A549 (cell line): ENCODE results near the gene ZNF790. TPM values are rescaled to one million over a fixed set of nuclear protein-coding genes. Genes with fewer than 3 reads are reported as not detected.

Experiments used
- polyA plus RNA-seq, 4 experiments: library from polyadenylated mRNA; depleted of rRNA in 3 of 4; stranded (reverse); fragments of >200 nt; fragmentation: RNase III in 1 of 4; extraction: RNeasy Plus Mini Kit Qiagen cat#74134 plus additional on column Dnase treatment in 1 of 4; gene quantifications; 2 replicates in 3 of 4; 3 replicates in 1 of 4; pipeline ENCODE4 v1.2.3, GENCODE V29; 2011 to 2017
- small RNA-seq, 6 experiments: library from RNA; depleted of rRNA; stranded (forward); fragments of <200 nt; gene quantifications; one replicate each; pipeline ENCODE3, GENCODE V24; 2012

Gene ZNF790
- polyA plus RNA-seq, 2 of the 4 experiments (the other 2 are of a cell fraction): 0.37 to 0.56 TPM

Small RNA genes lying within 50 kb of the gene (small RNA-seq; reads per million reads assigned to genes)
- gene RF00019: 0 reads per million in 6 experiments

Other genes starting within 250 kb of the ZNF790 start
- 0.24 and 0.30 TPM in 2 replicates for gene ZNF382, start 233.1 kb downstream of the ZNF790 start, polyA plus RNA-seq (2011; rRNA removed)
- gene ZNF382, start 233.1 kb downstream of the ZNF790 start, polyA plus RNA-seq (2017; fragmentation: RNase III; extraction: RNeasy Plus Mini Kit Qiagen cat#74134 plus additional on column Dnase treatment): 0.04 to 0.12 TPM (median 0.08 TPM) in 3 replicates
- 12.0 and 14.7 TPM in 2 replicates for gene ZNF461, start 171.6 kb downstream of the ZNF790 start, polyA plus RNA-seq (2011; rRNA removed)
- 11.1 to 12.4 TPM (median 11.2 TPM) in 3 replicates for gene ZNF461, start 171.6 kb downstream of the ZNF790 start, polyA plus RNA-seq (2017; fragmentation: RNase III; extraction: RNeasy Plus Mini Kit Qiagen cat#74134 plus additional on column Dnase treatment)
- gene ZNF567, start 150.8 kb downstream of the ZNF790 start, polyA plus RNA-seq (2011; rRNA removed): 16.3 and 19.0 TPM in 2 replicates
- gene ZNF567, start 150.8 kb downstream of the ZNF790 start, polyA plus RNA-seq (2017; fragmentation: RNase III; extraction: RNeasy Plus Mini Kit Qiagen cat#74134 plus additional on column Dnase treatment): 7.9 to 8.9 TPM (median 8.7 TPM) in 3 replicates
- 1.8 and 3.1 TPM in 2 replicates for gene ZNF850, start 65.6 kb downstream of the ZNF790 start, polyA plus RNA-seq (2011; rRNA removed)
- gene ZNF850, start 65.6 kb downstream of the ZNF790 start, polyA plus RNA-seq (2017; fragmentation: RNase III; extraction: RNeasy Plus Mini Kit Qiagen cat#74134 plus additional on column Dnase treatment): 1.3 to 1.9 TPM (median 1.5 TPM) in 3 replicates
- gene ZNF345, start 12.5 kb upstream of the ZNF790 start, polyA plus RNA-seq (2011; rRNA removed): 0.33 and 0.66 TPM in 2 replicates
- gene ZNF345, start 12.5 kb upstream of the ZNF790 start, polyA plus RNA-seq (2017; fragmentation: RNase III; extraction: RNeasy Plus Mini Kit Qiagen cat#74134 plus additional on column Dnase treatment): 0.27 to 0.39 TPM (median 0.32 TPM) in 3 replicates
- 0.85 and 1.00 TPM in 2 replicates for gene ZNF829, start 77.9 kb upstream of the ZNF790 start, polyA plus RNA-seq (2011; rRNA removed)
- gene ZNF829, start 77.9 kb upstream of the ZNF790 start, polyA plus RNA-seq (2017; fragmentation: RNase III; extraction: RNeasy Plus Mini Kit Qiagen cat#74134 plus additional on column Dnase treatment): 0.48 to 0.65 TPM (median 0.52 TPM) in 3 replicates
- 2.8 and 4.9 TPM in 2 replicates for gene ZNF568, start 77.9 kb upstream of the ZNF790 start, polyA plus RNA-seq (2011; rRNA removed)
- gene ZNF568, start 77.9 kb upstream of the ZNF790 start, polyA plus RNA-seq (2017; fragmentation: RNase III; extraction: RNeasy Plus Mini Kit Qiagen cat#74134 plus additional on column Dnase treatment): 1.0 to 1.7 TPM (median 1.6 TPM) in 3 replicates
- gene ZNF420, start 240.0 kb upstream of the ZNF790 start, polyA plus RNA-seq (2011; rRNA removed): 8.6 and 9.9 TPM in 2 replicates
- 5.4 to 6.0 TPM (median 5.9 TPM) in 3 replicates for gene ZNF420, start 240.0 kb upstream of the ZNF790 start, polyA plus RNA-seq (2017; fragmentation: RNase III; extraction: RNeasy Plus Mini Kit Qiagen cat#74134 plus additional on column Dnase treatment)